ENCODE measurements around the gene SERP2. TPM values are rescaled to one million over a fixed set of nuclear protein-coding genes. Genes with fewer than 3 reads are reported as not detected.
A peak's percentile ranks its signal among the peaks of the same experiment; 100 is the strongest.

The SERP2 gene
- total RNA-seq, 1 donor from 2014 or later, result 6.3 TPM

GRCh38 chr13:44398606-44399005 lies 25.0 kb downstream of the SERP2 start:
- peaks cover 6% of the 10 kb centered on the region for H3K27me3 Mint-ChIP-seq
- no peak for DNase-seq (ENCODE audit: low spot score, unreplicated experiment)
- peak overlapping the region; percentile 34 for H3K27ac Mint-ChIP-seq
- no peak for TF ChIP-seq CTCF (IDR thresholded peaks at IDR 0.05; ENCODE audit: unreplicated experiment)
- no peak overlapping the region for H3K4me3 Mint-ChIP-seq (ENCODE audit: low read depth)
- H3K4me1 Mint-ChIP-seq (ENCODE audit: low read depth), result peaks cover 39% of the 10 kb centered on the region
- H3K36me3 Mint-ChIP-seq (ENCODE audit: insufficient read depth), result no peaks in the 10 kb centered on the region
- no peaks in the 10 kb centered on the region for H3K9me3 Mint-ChIP-seq (ENCODE audit: low read depth)

- no peak for TF ChIP-seq CTCF (IDR thresholded peaks at IDR 0.05; ENCODE audit: unreplicated experiment)
- Mint-ChIP-seq H3K27ac (no peak overlapping the region), H3K4me1 (ENCODE audit: low read depth) (peaks cover 44% of the 10 kb centered on the region), H3K36me3 (ENCODE audit: insufficient read depth) (no peaks in the 10 kb centered on the region), H3K27me3 (peaks cover 6% of the 10 kb centered on the region), H3K4me3 (ENCODE audit: low read depth) (no peak overlapping the region), H3K9me3 (ENCODE audit: low read depth) (no peaks in the 10 kb centered on the region)
- DNase-seq (ENCODE audit: low spot score, unreplicated experiment), result no peak
These were observed 25.4 kb downstream of the SERP2 start for GRCh38 chr13:44399074-44399473.

DNA sequence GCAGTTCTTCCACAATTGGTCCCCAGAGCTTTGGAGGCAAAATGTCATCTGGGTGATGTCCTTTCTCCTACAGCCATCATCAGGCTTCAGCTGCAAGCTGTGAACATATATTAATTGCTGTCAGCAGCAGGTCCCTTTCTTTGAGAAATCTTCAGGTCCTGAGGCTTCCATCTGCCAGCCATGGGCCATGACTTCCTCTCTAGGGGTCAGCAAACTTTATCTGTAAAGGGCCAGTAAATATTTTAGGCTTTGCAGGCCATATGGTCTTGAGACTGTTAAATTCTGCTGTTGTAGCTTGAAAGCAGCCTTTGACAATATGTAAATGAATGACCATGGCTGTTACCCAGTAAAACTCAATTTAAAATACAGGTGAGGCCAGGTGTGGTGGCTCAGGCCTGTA lies 27.1 kb downstream of the SERP2 start:
- no peak for DNase-seq (ENCODE audit: low spot score, unreplicated experiment)
- peaks cover 6% of the 10 kb centered on the region for H3K27me3 Mint-ChIP-seq
- TF ChIP-seq CTCF (IDR thresholded peaks at IDR 0.05; ENCODE audit: unreplicated experiment), result no peak
- H3K36me3 Mint-ChIP-seq (ENCODE audit: insufficient read depth), result no peaks in the 10 kb centered on the region
- no peak overlapping the region for H3K4me3 Mint-ChIP-seq (ENCODE audit: low read depth)
- no peak overlapping the region for H3K27ac Mint-ChIP-seq
- peaks cover 60% of the 10 kb centered on the region for H3K4me1 Mint-ChIP-seq (ENCODE audit: low read depth)
- H3K9me3 Mint-ChIP-seq (ENCODE audit: low read depth), result no peaks in the 10 kb centered on the region

DNA sequence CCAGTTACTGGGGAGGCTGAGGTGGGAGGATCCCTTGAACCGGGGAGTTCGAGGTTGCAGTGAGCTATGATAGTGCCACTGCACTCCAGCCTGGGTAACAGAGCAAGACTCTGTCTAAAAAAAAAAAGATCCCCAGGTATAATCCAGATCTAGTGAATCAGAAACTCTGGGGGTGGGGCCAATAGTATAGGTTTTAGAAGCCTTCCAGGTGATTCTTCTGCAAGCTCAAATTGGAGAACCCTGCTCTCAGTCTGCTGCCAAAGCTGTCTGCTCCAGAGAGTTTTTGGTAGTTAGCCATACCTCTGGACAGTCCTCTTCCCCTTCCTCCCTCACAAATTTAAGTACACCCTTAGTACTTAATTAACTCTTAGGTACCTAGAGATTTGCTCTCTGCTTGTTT lies 28.0 kb downstream of the SERP2 start:
- H3K36me3 Mint-ChIP-seq (ENCODE audit: insufficient read depth), result no peaks in the 10 kb centered on the region
- no peak overlapping the region for H3K4me3 Mint-ChIP-seq (ENCODE audit: low read depth)
- DNase-seq (ENCODE audit: low spot score, unreplicated experiment), result no peak
- H3K27ac Mint-ChIP-seq, result peak overlapping the region; percentile 47
- H3K9me3 Mint-ChIP-seq (ENCODE audit: low read depth), result no peaks in the 10 kb centered on the region
- H3K27me3 Mint-ChIP-seq, result peaks cover 6% of the 10 kb centered on the region
- H3K4me1 Mint-ChIP-seq (ENCODE audit: low read depth), result peaks cover 59% of the 10 kb centered on the region
- no peak for TF ChIP-seq CTCF (IDR thresholded peaks at IDR 0.05; ENCODE audit: unreplicated experiment)

DNA sequence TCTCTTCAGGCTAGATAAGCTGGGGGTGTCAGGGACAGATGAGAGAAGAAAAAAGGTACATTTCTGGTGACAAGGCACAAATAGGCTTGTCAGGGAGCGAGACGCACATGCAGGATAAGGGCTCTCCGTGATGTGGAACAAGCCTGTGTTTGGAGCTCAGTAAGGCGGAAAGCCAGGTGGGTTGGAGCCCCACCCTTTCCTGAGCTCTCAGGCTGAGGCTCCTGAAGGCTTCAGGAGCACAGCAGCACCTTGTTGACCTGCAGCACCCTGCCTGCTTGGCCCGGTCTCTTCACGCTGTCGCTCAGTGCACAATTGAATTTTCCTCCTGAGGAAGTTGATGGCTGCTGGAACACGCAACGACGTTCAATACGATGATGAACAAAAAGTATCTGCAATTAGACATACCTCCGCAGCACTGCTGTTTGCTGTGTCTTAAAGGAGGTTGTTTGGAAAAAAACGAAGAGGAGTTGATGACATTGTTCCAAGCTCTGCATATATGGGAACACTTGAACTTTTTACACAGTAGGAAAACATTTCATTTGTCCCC lies 29.3 kb downstream of the SERP2 start:
- Mint-ChIP-seq H3K27me3 (peaks cover 6% of the 10 kb centered on the region), H3K9me3 (ENCODE audit: low read depth) (no peaks in the 10 kb centered on the region), H3K4me3 (ENCODE audit: low read depth) (peak overlapping the region; percentile 7), H3K4me1 (ENCODE audit: low read depth) (peaks cover 45% of the 10 kb centered on the region), H3K27ac (peak overlapping the region; percentile 75), H3K36me3 (ENCODE audit: insufficient read depth) (no peaks in the 10 kb centered on the region)
- TF ChIP-seq CTCF (IDR thresholded peaks at IDR 0.05; ENCODE audit: unreplicated experiment), result no peak
- no peak for DNase-seq (ENCODE audit: low spot score, unreplicated experiment)

Measured in progenitor cell of endocrine pancreas (in vitro differentiated cells).